Kidney epithelial cell (primary cell): ENCODE data around the gene OR2M4. TPM values are rescaled to one million over a fixed set of nuclear protein-coding genes. Genes with fewer than 3 reads are reported as not detected.

Source experiments
- DNase-seq: peaks from one replicate; pipeline ENCODE4 v3.0.0-alpha.2; 2010; ENCODE audit warnings: low read depth
- H3K27me3 ChIP-seq: 2 replicates; pipeline ENCODE4 v1.6.0; 2011; ENCODE audit warnings: low read length; ENCODE audit not compliant: control insufficient read depth, insufficient read depth
- H3K36me3 ChIP-seq: 2 replicates; pipeline ENCODE4 v1.5.1; 2011; ENCODE audit warnings: low read length; ENCODE audit not compliant: control insufficient read depth, insufficient read depth
- H3K4me3 ChIP-seq: 2 replicates; pipeline ENCODE4 v1.5.1; 2011; ENCODE audit warnings: low read depth, mild to moderate bottlenecking, control low read depth, low read length
- total RNA-seq: library from RNA; depleted of rRNA; stranded (reverse); fragments of >200 nt; gene quantifications from 2 replicates; pipeline ENCODE4 v1.2.3, GENCODE V29; 2015
- TF ChIP-seq, protein P1 (sequence below): IDR thresholded peaks from 2 replicates; pipeline ENCODE4 v1.5.1; 2011; ENCODE audit warnings: mild to moderate bottlenecking, moderate library complexity, low read length, control low read depth, inconsistent platforms; ENCODE audit not compliant: insufficient read depth, poor library complexity, severe bottlenecking

The OR2M4 gene
- total RNA-seq, 1 donor from 2014 or later, result not detected

DNA sequence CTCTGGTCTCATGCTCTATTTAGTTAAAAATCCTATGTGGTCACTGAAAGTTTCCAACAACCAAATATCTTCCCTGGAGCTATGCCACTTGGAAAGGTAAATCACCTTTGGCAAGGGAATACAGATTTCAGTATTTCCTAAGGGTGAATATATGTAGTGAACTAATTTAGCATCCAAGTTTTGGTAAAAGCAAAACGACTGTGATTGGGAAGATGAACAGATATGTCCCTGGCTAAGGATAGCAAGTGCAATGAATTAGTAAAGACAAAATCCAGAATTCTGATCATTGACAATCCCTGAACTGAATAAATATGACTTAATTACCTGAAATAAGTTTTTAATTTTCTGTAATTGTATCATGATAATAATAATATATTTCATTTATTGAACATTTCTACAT is 46.7 kb downstream of the OR2M4 start, which contains the start of gene OR2T33:
Gene OR2T33 (minus strand): TSS at position 101 of the 400 bp plus-strand sequence. CDS start 4,162 bp downstream, outside the sequence.
- no peaks in the 10 kb centered on the region for H3K36me3 ChIP-seq
- DNase-seq, result no peak
- no peaks in the 10 kb centered on the region for H3K27me3 ChIP-seq
- no peak within 1 kb of the TSS for H3K4me3 ChIP-seq
- TF ChIP-seq, protein P1, sequence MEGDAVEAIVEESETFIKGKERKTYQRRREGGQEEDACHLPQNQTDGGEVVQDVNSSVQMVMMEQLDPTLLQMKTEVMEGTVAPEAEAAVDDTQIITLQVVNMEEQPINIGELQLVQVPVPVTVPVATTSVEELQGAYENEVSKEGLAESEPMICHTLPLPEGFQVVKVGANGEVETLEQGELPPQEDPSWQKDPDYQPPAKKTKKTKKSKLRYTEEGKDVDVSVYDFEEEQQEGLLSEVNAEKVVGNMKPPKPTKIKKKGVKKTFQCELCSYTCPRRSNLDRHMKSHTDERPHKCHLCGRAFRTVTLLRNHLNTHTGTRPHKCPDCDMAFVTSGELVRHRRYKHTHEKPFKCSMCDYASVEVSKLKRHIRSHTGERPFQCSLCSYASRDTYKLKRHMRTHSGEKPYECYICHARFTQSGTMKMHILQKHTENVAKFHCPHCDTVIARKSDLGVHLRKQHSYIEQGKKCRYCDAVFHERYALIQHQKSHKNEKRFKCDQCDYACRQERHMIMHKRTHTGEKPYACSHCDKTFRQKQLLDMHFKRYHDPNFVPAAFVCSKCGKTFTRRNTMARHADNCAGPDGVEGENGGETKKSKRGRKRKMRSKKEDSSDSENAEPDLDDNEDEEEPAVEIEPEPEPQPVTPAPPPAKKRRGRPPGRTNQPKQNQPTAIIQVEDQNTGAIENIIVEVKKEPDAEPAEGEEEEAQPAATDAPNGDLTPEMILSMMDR, result no peak

DNA sequence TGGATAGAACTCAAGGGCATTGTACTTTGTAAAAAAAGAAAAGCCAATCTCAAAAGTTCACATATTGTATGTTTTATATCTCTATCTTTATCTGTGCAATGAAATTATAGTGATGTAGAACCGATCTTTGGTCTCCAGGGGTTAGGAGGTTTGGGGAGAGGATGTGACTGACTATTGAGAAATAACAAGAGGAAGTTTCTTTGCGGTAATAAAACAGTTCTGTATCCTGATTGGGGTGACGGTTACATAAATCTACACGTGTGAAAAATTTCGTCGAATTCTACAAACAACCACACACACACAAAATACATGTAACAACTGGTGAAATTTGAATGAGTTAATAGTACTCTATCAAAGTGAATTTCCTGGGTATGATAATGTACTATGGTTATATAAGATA is 57.2 kb downstream of the OR2M4 start:
- TF ChIP-seq, protein P1, result no peak
- Histone ChIP-seq H3K27me3 (no peaks in the 10 kb centered on the region), H3K4me3 (no peak overlapping the region), H3K36me3 (no peaks in the 10 kb centered on the region)
- DNase-seq, result no peak

Other genes with a start within 250 kb of the OR2M4 start
- not detected in 2 replicates for gene OR2L5, start 217.8 kb upstream of the OR2M4 start, total RNA-seq
- not detected in 2 replicates for gene OR2L2, start 201.3 kb upstream of the OR2M4 start, total RNA-seq
- 0.08 TPM in 1 of 2 replicates, not detected in the other for gene OR2L3, start 184.6 kb upstream of the OR2M4 start, total RNA-seq
- not detected in 2 replicates for gene OR2L13, start 136.2 kb upstream of the OR2M4 start, total RNA-seq
- not detected in 2 replicates for gene OR2M5, start 86.3 kb upstream of the OR2M4 start, total RNA-seq
- not detected in 2 replicates for gene OR2M2, start 56.6 kb upstream of the OR2M4 start, total RNA-seq
- gene OR2M3, start 34.2 kb upstream of the OR2M4 start, total RNA-seq, result not detected in 2 replicates
- gene OR2T33, start 46.6 kb downstream of the OR2M4 start, total RNA-seq, result not detected in 2 replicates
- gene OR2T12, start 72.0 kb downstream of the OR2M4 start, total RNA-seq, result not detected in 2 replicates
- not detected in 2 replicates for gene OR2M7, start 93.2 kb downstream of the OR2M4 start, total RNA-seq
- not detected in 2 replicates for gene OR14C36, start 117.4 kb downstream of the OR2M4 start, total RNA-seq
- gene OR2T4, start 130.2 kb downstream of the OR2M4 start, total RNA-seq, result not detected in 2 replicates
- gene OR2T6, start 144.3 kb downstream of the OR2M4 start, total RNA-seq, result not detected in 2 replicates
- gene OR2T1, start 171.6 kb downstream of the OR2M4 start, total RNA-seq, result not detected in 2 replicates
- gene OR2T2, start 214.2 kb downstream of the OR2M4 start, total RNA-seq, result not detected in 2 replicates
- gene OR2T3, start 241.9 kb downstream of the OR2M4 start, total RNA-seq, result not detected in 2 replicates